Measurements from ENCODE around the gene TTYH1. TPM values are rescaled to one million over a fixed set of nuclear protein-coding genes. Genes with fewer than 3 reads are reported as not detected.

Gene TTYH1
- total and polyA plus RNA-seq, 2 donors (not counting 3 experiments of a cell fraction or from before 2014, with no cell fraction given): not detected

DNA sequence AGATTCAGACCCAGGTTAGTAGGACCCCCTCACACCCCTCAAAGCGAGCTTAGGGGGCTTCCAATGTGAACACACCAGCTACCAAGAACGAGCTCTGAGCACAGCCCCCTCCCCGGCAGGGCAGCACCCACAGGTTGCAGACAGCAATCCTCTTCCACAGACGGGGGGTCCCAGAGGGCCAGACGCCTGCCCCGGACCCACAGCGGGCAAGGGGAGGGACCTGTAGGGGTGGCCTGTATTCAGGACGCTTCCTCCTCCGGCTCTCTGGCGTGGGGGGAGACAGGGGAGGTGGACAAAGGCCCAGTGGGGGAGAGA lies 4.8 kb downstream of the TTYH1 start:
- TF ChIP-seq POLR2AphosphoS5 (IDR thresholded peaks at IDR 0.05; ENCODE audit: insufficient read depth, low read depth, low read length) (no peak), EZH2 (IDR thresholded peaks at IDR 0.05; ENCODE audit: borderline replicate concordance, low read depth, low read length, severe bottlenecking) (peak; percentile 61)
- Histone ChIP-seq H3K27ac (ENCODE audit: insufficient read depth, low read depth, low read length) (no peak overlapping the region), H2AFZ (ENCODE audit: low read depth, low read length) (no peak overlapping the region), H3K36me3 (ENCODE audit: control insufficient read depth in 2 of 2, extremely low read depth in 1 of 2, insufficient read depth in 2 of 2, low read length in 2 of 2) (no peaks in the 10 kb centered on the region), H3K9me1 (replicated peaks; ENCODE audit: control insufficient read depth, extremely low read depth, insufficient read depth, low read length) (no peaks in the 10 kb centered on the region), H3K9ac (replicated peaks; ENCODE audit: extremely low read depth, insufficient read depth, low read length) (no peak overlapping the region), H4K20me1 (replicated peaks; ENCODE audit: control insufficient read depth, extremely low read depth, insufficient read depth, low read length) (no peaks in the 10 kb centered on the region), H3K27me3 (ENCODE audit: control insufficient read depth in 2 of 2, insufficient read depth in 2 of 2, low read length in 2 of 2) (peaks cover 36 to 41% of the 10 kb centered on the region in 2 experiments), H3K79me2 (ENCODE audit: control insufficient read depth, insufficient read depth, low read length) (no peaks in the 10 kb centered on the region), H3K4me2 (ENCODE audit: insufficient read depth, low read length) (no peak overlapping the region), H3K9me3 (replicated peaks; ENCODE audit: control insufficient read depth, insufficient read depth, low read length) (no peaks in the 10 kb centered on the region), H3K4me1 (ENCODE audit: control insufficient read depth, extremely low read depth, insufficient read depth, low read length) (no peaks in the 10 kb centered on the region), H3K4me3 (replicated peaks in 1 of 3; ENCODE audit: insufficient read depth in 1 of 3, low read depth in 1 of 3, low read length in 3 of 3) (no peak overlapping the region)
- dilution Hi-C loops (cut with MboI; ENCODE audit: extremely low pct_ligation_motif_present, low sequenced_read_pairs) (no loop called here), intact Hi-C loops (cut with micrococcal nuclease) (no loop called here)
- no peak for FAIRE-seq
- no peak for DNase-seq (ENCODE audit: low read depth, low spot score)
- no TSS peak for BruUV-seq (replicated peaks)
- ChIA-PET POLR2A (no interaction called here), CTCF (interaction anchor here (1.3 kb wide), 2 partner anchors 18 to 29 kb away, joined by 3 to 6 read pairs; no protein-coding TSS in a partner anchor)

DNA sequence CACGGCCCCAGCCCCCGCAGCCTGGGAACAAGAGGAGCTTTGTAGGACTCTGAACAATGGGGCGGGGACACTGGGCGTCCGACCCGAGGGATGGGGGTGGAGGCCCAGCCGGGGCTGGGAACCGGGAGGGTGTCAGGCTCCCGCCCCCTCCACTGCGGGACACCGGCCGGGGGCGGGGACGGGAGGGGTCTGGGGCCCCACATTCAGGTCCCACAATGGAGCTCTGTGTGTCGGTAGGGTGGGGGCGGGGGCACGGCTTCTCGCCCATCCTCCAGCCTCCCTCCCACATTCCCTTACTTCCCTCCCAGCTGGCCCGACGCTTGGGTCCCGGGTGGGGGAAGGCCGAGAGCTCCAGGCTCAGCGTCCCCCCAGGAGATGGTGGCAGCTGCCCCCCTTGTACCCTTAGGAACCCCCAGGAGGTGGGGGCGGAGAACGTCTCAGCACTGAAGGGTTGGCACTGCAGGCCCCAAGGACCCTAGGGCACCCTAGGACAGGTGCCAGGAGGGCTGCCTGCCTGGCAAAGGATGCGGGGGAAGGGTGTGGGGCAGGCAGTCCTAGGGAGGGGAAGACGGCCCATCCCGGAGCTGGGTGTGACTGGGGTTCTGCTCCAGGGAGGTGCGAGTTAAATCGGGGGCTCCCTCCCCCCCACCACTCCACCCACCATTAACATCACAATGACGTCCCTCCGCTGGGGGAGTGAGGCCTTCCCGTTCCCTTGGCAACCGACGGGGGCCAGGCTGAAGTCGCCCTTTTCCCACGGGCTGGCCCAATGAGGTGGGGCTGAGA lies 5.3 kb downstream of the TTYH1 start:
- FAIRE-seq: no peak
- H3K4me1 ChIP-seq (ENCODE audit: control insufficient read depth, extremely low read depth, insufficient read depth, low read length): no peaks in the 10 kb centered on the region
- BruUV-seq (replicated peaks): no TSS peak
- H3K9me3 ChIP-seq (replicated peaks; ENCODE audit: control insufficient read depth, insufficient read depth, low read length): no peaks in the 10 kb centered on the region
- H2AFZ ChIP-seq (ENCODE audit: low read depth, low read length): no peak overlapping the region
- no peak overlapping the region for H3K4me2 ChIP-seq (ENCODE audit: insufficient read depth, low read length)
- H3K9ac ChIP-seq (replicated peaks; ENCODE audit: extremely low read depth, insufficient read depth, low read length): no peak overlapping the region
- no peak for DNase-seq (ENCODE audit: low read depth, low spot score)
- H3K36me3 ChIP-seq (ENCODE audit: control insufficient read depth in 2 of 2, extremely low read depth in 1 of 2, insufficient read depth in 2 of 2, low read length in 2 of 2): no peaks in the 10 kb centered on the region
- H3K27me3 ChIP-seq (ENCODE audit: control insufficient read depth in 2 of 2, insufficient read depth in 2 of 2, low read length in 2 of 2): peaks cover 34 to 41% of the 10 kb centered on the region in 2 experiments
- H3K4me3 ChIP-seq (replicated peaks in 1 of 3; ENCODE audit: insufficient read depth in 1 of 3, low read depth in 1 of 3, low read length in 3 of 3): no peak overlapping the region
- H3K9me1 ChIP-seq (replicated peaks; ENCODE audit: control insufficient read depth, extremely low read depth, insufficient read depth, low read length): no peaks in the 10 kb centered on the region
- H3K27ac ChIP-seq (ENCODE audit: insufficient read depth, low read depth, low read length): no peak overlapping the region
- ChIA-PET POLR2A (no interaction called here), CTCF (interaction anchor here (1.3 kb wide), 3 partner anchors 18 to 30 kb away, joined by 3 to 6 read pairs (median 4); no protein-coding TSS in a partner anchor)
- TF ChIP-seq POLR2A (IDR thresholded peaks at IDR 0.05; ENCODE audit: low read depth, low read length): no peak
- peak; percentile 59 for TF ChIP-seq EZH2 (IDR thresholded peaks at IDR 0.05; ENCODE audit: borderline replicate concordance, low read depth, low read length, severe bottlenecking)
- TF ChIP-seq, protein P1, sequence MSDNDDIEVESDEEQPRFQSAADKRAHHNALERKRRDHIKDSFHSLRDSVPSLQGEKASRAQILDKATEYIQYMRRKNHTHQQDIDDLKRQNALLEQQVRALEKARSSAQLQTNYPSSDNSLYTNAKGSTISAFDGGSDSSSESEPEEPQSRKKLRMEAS (IDR thresholded peaks at IDR 0.05; ENCODE audit: insufficient read depth, insufficient read length): no peak
- H4K20me1 ChIP-seq (replicated peaks; ENCODE audit: control insufficient read depth, extremely low read depth, insufficient read depth, low read length): no peaks in the 10 kb centered on the region
- intact Hi-C loops (cut with micrococcal nuclease): no loop called here
- H3K79me2 ChIP-seq (ENCODE audit: control insufficient read depth, insufficient read depth, low read length): no peaks in the 10 kb centered on the region
- dilution Hi-C loops (cut with MboI; ENCODE audit: extremely low pct_ligation_motif_present, low sequenced_read_pairs): no loop called here
